DOHH2 (cell line): ENCODE data around the gene PBX4.

Experiments used
- H3F3A ChIP-seq: fragments of 200-600 bp; sonication (generic), shearing (Covaris generic); 2 replicates; pipeline ENCODE4 v1.6.0; 2016; ENCODE audit warnings: antibody characterized with exemption, mild to moderate bottlenecking; ENCODE audit not compliant: control insufficient read depth, insufficient read depth
- H3K27ac ChIP-seq: fragments of 200-600 bp; sonication (generic); 2 replicates; pipeline ENCODE4 v1.5.1; 2014; ENCODE audit warnings: low read depth, mild to moderate bottlenecking, low read length, moderate library complexity
- H3K27me3 ChIP-seq: fragments of 200-600 bp; sonication (generic); 2 replicates; pipeline ENCODE4 v1.6.1; 2014; ENCODE audit warnings: mild to moderate bottlenecking, low read length, mixed read lengths; ENCODE audit not compliant: control insufficient read depth
- H3K36me3 ChIP-seq: fragments of 200-600 bp; sonication (generic); 2 replicates; pipeline ENCODE4 v1.6.1; 2014; ENCODE audit warnings: mild to moderate bottlenecking, low read length, moderate library complexity, mixed read lengths; ENCODE audit not compliant: control insufficient read depth
- H3K4me1 ChIP-seq: fragments of 200-600 bp; sonication (generic); 2 replicates; pipeline ENCODE4 v1.6.1; 2014; ENCODE audit warnings: mild to moderate bottlenecking, low read length, mixed read lengths; ENCODE audit not compliant: control insufficient read depth
- H3K4me2 ChIP-seq: fragments of 200-600 bp; sonication (generic); 2 replicates; pipeline ENCODE4 v1.6.0; 2014; ENCODE audit warnings: mild to moderate bottlenecking, low read length, moderate library complexity
- H3K4me3 ChIP-seq: fragments of 200-600 bp; sonication (generic); 2 replicates; pipeline ENCODE4 v1.5.1; 2014; ENCODE audit warnings: mild to moderate bottlenecking, low read length, mixed read lengths
- H3K79me2 ChIP-seq: fragments of 200-600 bp; sonication (generic); 2 replicates; pipeline ENCODE4 v1.6.1; 2014; ENCODE audit warnings: mild to moderate bottlenecking, low read length, mixed read lengths; ENCODE audit not compliant: control insufficient read depth
- H3K9me2 ChIP-seq: fragments of 200-600 bp; sonication (generic); replicated peaks from 2 replicates; pipeline ENCODE4 v1.6.1; 2014; ENCODE audit warnings: mild to moderate bottlenecking, low read length, mixed read lengths; ENCODE audit not compliant: control insufficient read depth
- H3K9me3 ChIP-seq: fragments of 200-600 bp; sonication (generic); 2 replicates; pipeline ENCODE4 v1.6.1; 2014; ENCODE audit warnings: antibody characterized with exemption, low read length, mixed read lengths; ENCODE audit not compliant: control insufficient read depth, insufficient read depth
- H4K20me1 ChIP-seq: fragments of 200-600 bp; sonication (generic); 2 replicates; pipeline ENCODE4 v1.6.0; 2014; ENCODE audit warnings: low read depth, mild to moderate bottlenecking, antibody characterized with exemption, low read length, moderate library complexity; ENCODE audit not compliant: control insufficient read depth, insufficient read depth
- EZH2phosphoT487 ChIP-seq: fragments of 200-600 bp; sonication (generic); IDR thresholded peaks from 2 replicates; pipeline ENCODE4 v1.6.1; 2017; ENCODE audit warnings: borderline replicate concordance, mild to moderate bottlenecking, antibody characterized with exemption, low read length, moderate library complexity, mixed read lengths
- TF ChIP-seq, protein P1 (sequence below): fragments of 200-600 bp; sonication (generic); IDR thresholded peaks from one replicate; pipeline ENCODE4 v1.5.1; 2014; ENCODE audit warnings: antibody characterized with exemption, mild to moderate bottlenecking, low read depth, low read length; ENCODE audit not compliant: poor library complexity, severe bottlenecking

Gene PBX4

DNA sequence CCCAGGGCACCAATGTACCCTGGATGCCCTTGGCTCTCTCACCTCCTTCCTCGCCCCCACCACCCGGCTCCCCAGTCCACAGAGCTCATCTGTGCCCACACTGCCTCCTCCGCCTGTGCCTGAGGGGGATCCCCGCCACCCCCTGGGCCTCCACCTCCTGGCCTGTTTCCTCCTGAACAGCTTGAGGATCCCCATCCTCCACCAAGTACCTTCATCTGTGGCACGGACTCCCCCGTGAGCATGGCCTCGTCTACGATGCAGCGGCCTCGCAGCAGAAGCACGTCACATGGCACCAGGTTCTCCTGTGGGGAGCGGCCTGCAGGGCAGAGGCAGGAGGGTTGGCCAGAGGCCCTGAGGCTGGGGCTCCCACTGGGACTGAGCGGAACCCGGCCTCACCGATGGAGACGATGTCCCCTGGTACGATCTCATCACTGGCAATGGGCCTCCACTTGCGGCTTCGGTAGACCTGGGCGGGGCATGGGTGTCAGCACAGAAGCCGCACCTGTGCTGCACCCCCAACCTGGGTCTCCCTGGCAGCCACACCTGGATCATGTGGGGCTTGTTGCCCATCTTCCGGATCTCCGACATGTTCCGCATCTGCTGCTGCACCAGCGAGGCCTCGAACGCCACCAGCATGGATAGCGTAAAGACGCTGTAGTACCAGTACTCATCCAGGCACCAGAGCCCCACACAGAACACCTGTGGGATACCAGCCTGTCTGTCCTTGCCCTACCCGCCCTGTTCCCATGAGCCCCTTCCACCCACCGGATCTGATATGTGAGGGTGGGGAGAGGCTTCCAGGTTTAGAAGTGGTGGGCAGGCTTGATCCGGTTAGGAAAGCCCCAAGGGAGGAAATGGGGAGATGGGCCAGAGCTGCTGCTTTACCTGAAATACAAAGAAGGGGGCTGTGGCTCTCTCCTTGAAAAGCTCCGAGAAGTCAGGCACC is 38.2 kb upstream of the PBX4 start:
- Histone ChIP-seq H3K79me2 (peaks cover 35% of the 10 kb centered on the region), H3K4me3 (no peak overlapping the region), H3K4me1 (peaks cover 8% of the 10 kb centered on the region), H3F3A (peaks cover 4% of the 10 kb centered on the region; the same call in 1 of the 2 replicates), H3K27me3 (no peaks in the 10 kb centered on the region), H3K9me3 (no peaks in the 10 kb centered on the region), H4K20me1 (peaks cover 7% of the 10 kb centered on the region), H3K4me2 (no peak overlapping the region), H3K36me3 (peaks cover 93% of the 10 kb centered on the region), H3K9me2 (no peaks in the 10 kb centered on the region), H3K27ac (no peak overlapping the region)
- no peak for TF ChIP-seq EZH2phosphoT487
- TF ChIP-seq, protein P1, sequence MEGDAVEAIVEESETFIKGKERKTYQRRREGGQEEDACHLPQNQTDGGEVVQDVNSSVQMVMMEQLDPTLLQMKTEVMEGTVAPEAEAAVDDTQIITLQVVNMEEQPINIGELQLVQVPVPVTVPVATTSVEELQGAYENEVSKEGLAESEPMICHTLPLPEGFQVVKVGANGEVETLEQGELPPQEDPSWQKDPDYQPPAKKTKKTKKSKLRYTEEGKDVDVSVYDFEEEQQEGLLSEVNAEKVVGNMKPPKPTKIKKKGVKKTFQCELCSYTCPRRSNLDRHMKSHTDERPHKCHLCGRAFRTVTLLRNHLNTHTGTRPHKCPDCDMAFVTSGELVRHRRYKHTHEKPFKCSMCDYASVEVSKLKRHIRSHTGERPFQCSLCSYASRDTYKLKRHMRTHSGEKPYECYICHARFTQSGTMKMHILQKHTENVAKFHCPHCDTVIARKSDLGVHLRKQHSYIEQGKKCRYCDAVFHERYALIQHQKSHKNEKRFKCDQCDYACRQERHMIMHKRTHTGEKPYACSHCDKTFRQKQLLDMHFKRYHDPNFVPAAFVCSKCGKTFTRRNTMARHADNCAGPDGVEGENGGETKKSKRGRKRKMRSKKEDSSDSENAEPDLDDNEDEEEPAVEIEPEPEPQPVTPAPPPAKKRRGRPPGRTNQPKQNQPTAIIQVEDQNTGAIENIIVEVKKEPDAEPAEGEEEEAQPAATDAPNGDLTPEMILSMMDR: no peak

DNA sequence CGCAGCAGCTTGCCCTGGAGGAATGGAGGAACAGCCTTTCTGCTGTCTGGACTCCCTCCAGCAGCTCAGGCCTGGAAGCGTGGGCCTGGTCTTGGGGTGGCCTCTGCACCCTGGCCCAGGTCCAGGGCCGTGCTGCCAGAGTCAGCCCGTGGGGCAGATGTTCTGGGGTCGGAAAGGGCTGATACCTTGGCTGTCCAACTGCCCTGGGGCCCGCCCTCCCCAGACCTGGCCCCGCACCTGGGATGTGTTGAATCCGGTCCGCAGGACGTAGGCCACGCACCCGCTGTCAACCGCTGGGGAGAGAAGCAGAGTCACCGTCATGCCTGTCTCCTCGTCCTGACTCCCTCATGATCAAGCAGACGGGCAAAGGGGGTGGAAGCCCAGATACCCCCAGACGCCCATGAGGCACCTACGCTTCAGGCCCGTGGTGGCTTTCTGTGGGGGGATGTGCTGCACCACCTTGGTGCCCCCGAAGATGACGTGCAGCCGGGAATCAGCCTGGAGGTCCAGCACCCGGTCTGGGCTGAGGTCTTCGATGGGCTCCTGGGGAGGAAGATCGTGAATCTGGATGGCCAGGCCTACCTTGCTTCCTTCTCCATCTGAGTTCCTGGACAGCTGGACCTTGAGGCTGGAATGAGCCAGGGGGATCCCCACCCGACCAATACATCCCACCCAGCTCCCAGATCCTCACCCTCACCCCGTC is 37.3 kb upstream of the PBX4 start:
- Histone ChIP-seq H3K9me3 (no peaks in the 10 kb centered on the region), H3K4me3 (no peak overlapping the region), H3K4me2 (no peak overlapping the region), H4K20me1 (no peaks in the 10 kb centered on the region), H3F3A (no peaks in the 10 kb centered on the region), H3K9me2 (no peaks in the 10 kb centered on the region), H3K79me2 (peaks cover 26% of the 10 kb centered on the region), H3K4me1 (no peaks in the 10 kb centered on the region), H3K36me3 (peaks cover 93% of the 10 kb centered on the region), H3K27me3 (no peaks in the 10 kb centered on the region), H3K27ac (no peak overlapping the region)
- no peak for TF ChIP-seq EZH2phosphoT487
- TF ChIP-seq, protein P1: no peak

DNA sequence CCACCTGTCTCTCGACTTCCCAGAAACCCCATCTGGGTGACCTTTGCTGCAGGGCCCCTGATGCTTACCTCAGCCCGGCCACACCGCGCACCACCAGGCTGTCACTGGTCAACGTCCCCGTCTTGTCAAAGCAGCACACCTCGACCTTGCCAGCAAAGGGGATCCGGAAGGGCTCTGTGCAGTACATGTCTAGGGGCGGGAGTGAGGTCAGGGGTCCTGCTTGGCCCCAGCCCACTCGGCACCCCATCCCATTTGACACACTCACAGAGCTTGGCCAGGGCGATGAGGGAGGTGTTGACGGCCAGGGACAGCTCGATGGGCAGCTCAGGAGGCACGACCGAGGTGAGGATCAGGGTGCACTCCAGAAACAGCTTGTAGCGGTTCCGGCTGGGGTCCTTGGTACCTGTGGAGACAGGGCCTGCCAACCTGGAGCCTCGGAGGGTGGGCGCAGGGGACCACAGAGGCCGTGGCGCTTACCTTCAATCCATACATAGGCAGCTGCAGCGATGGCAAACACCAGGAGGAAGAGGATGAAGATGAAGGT is 36.6 kb upstream of the PBX4 start:
- Histone ChIP-seq H3K4me3 (no peak overlapping the region), H3F3A (no peaks in the 10 kb centered on the region), H4K20me1 (no peaks in the 10 kb centered on the region), H3K4me2 (no peak overlapping the region), H3K9me3 (no peaks in the 10 kb centered on the region), H3K27me3 (no peaks in the 10 kb centered on the region), H3K27ac (no peak overlapping the region), H3K79me2 (peaks cover 19% of the 10 kb centered on the region), H3K4me1 (no peaks in the 10 kb centered on the region), H3K36me3 (peaks cover 98% of the 10 kb centered on the region), H3K9me2 (no peaks in the 10 kb centered on the region)
- TF ChIP-seq, protein P1: no peak
- TF ChIP-seq EZH2phosphoT487: no peak
